GM12878 (cell line): ENCODE results near the gene ADAMTS17. TPM values are rescaled to one million over a fixed set of nuclear protein-coding genes. Genes with fewer than 3 reads are reported as not detected.

ENCODE experiments used
- ATAC-seq: fragments of 200-7000 bp; cut with Tn5 transposase; 3 replicates; pipeline ENCODE4 v1.9.1; 2020; ENCODE audit warnings: mild to moderate bottlenecking, moderate library complexity
- BruUV-seq: library from RNA; stranded (reverse); fragments of 400-500 nt; replicated peaks from 2 replicates; lab custom pipeline; 2021; lab: Mats Ljungman, UMichigan
- CTCF ChIA-PET: fragments of 300-600 bp; sonication (Branson Sonifier 250); formaldehyde crosslinking; extraction: SDS; loops from one replicate; lab custom pipeline; 2021; ENCODE audit warnings: inconsistent platforms; lab: Yijun Ruan, JAX
- POLR2A ChIA-PET: fragments of 350-600 bp; formaldehyde crosslinking; extraction: SDS; loops from one replicate; lab custom pipeline; 2021; ENCODE audit warnings: inconsistent platforms; lab: Charles Lee
- RAD21 ChIA-PET: fragments of 300-600 bp; sonication (Branson Sonifier 250); formaldehyde crosslinking; loops from one replicate; lab custom pipeline; 2023; ENCODE audit warnings: antibody characterized with exemption; ENCODE audit not compliant: unreplicated experiment; lab: Charles Lee
- SMC1A ChIA-PET: fragments of 300-600 bp; sonication (Branson Sonifier 250); formaldehyde crosslinking; loops from one replicate; lab custom pipeline; 2023; ENCODE audit not compliant: unreplicated experiment, uncharacterized antibody; lab: Charles Lee
- DNase-seq: peaks from one replicate; pipeline ENCODE4 v3.0.0-alpha.2; 2011; ENCODE audit warnings: low read depth, low spot score
- FAIRE-seq: peaks from 3 replicates; lab custom pipeline; 2011; peaks lifted over from hg19 to GRCh38; lab: Jason Lieb, UNC
- H2AFZ ChIP-seq: 2 replicates; pipeline ENCODE4 v1.6.0; 2011; ENCODE audit warnings: low read depth, low read length, control low read depth; ENCODE audit not compliant: control insufficient read depth
- H3K27ac ChIP-seq: 2 replicates; pipeline ENCODE4 v1.5.1; 2011; ENCODE audit warnings: control low read depth; ENCODE audit not compliant: control insufficient read depth, insufficient read depth
- H3K27me3 ChIP-seq, 2 experiments: replicated peaks in 1 of 2; 2 replicates each; pipeline versions ENCODE4 v1.6.0 to v1.6.1; 2011; ENCODE audit warnings: low read length in 1 of 2; ENCODE audit not compliant: control insufficient read depth in 2 of 2, insufficient read depth in 2 of 2
- H3K36me3 ChIP-seq, 2 experiments: 2 replicates each; pipeline ENCODE4 v1.5.1; 2011; ENCODE audit warnings: low read length in 1 of 2; ENCODE audit not compliant: control insufficient read depth in 2 of 2, insufficient read depth in 2 of 2
- H3K4me1 ChIP-seq: 2 replicates; pipeline ENCODE4 v1.6.1; 2011; ENCODE audit warnings: mild to moderate bottlenecking, low read length, moderate library complexity, mixed read lengths; ENCODE audit not compliant: control insufficient read depth, insufficient read depth
- H3K4me2 ChIP-seq: 2 replicates; pipeline ENCODE4 v1.6.0; 2011; ENCODE audit warnings: control low read depth; ENCODE audit not compliant: control insufficient read depth, insufficient read depth
- H3K4me3 ChIP-seq: fragments of 200-600 bp; sonication (generic); 2 replicates; pipeline ENCODE4 v1.5.1; 2016
- H3K79me2 ChIP-seq: 2 replicates; pipeline ENCODE4 v1.6.0; 2011; ENCODE audit warnings: low read length; ENCODE audit not compliant: control insufficient read depth, insufficient read depth
- H3K9ac ChIP-seq: 2 replicates; pipeline ENCODE4 v1.8.0; 2011; ENCODE audit warnings: low read length, control low read depth, mixed read lengths; ENCODE audit not compliant: control insufficient read depth, insufficient read depth
- H3K9me3 ChIP-seq: replicated peaks from 3 replicates; pipeline ENCODE4 v1.5.1; 2011; ENCODE audit warnings: mild to moderate bottlenecking, low read length; ENCODE audit not compliant: control insufficient read depth, insufficient read depth
- H4K20me1 ChIP-seq: 2 replicates; pipeline ENCODE4 v1.6.0; 2011; ENCODE audit not compliant: control insufficient read depth, insufficient read depth
- ASH2L ChIP-seq: fragments of 300-600, 200-600 bp; sonication (generic); IDR thresholded peaks from 2 replicates; pipeline ENCODE4 v1.6.1; 2017; ENCODE audit warnings: low read depth, mild to moderate bottlenecking, borderline replicate concordance
- ATF2 ChIP-seq: IDR thresholded peaks from 2 replicates; pipeline ENCODE4 v1.6.1; 2012; ENCODE audit warnings: low read length, inconsistent platforms
- CREM ChIP-seq: IDR thresholded peaks from 2 replicates; pipeline ENCODE4 v1.6.1; 2014; ENCODE audit warnings: antibody characterized with exemption, low read depth
- DPF2 ChIP-seq: fragments of 450-650 bp; IDR thresholded peaks from 2 replicates; pipeline ENCODE4 v1.6.1; 2017; ENCODE audit warnings: mild to moderate bottlenecking
- ELK1 ChIP-seq: IDR thresholded peaks from 2 replicates; pipeline ENCODE4 v1.6.1; 2012; ENCODE audit warnings: low read depth, low read length, improper control_type of control experiment
- ETV6 ChIP-seq, 2 experiments: fragments of 450-650 bp in 1 of 2; IDR thresholded peaks in 1 of 2; conservative IDR thresholded peaks in 1 of 2; 2 replicates each; pipeline ENCODE4 v1.6.1; 2014; ENCODE audit warnings: antibody characterized with exemption in 1 of 2, borderline replicate concordance in 1 of 2, low read depth in 1 of 2, mild to moderate bottlenecking in 1 of 2, moderate library complexity in 1 of 2
- JUNB ChIP-seq: IDR thresholded peaks from 2 replicates; pipeline ENCODE4 v1.6.1; 2016; ENCODE audit warnings: antibody characterized with exemption, mild to moderate bottlenecking
- LARP7 ChIP-seq: fragments of 450-650 bp; IDR thresholded peaks from 2 replicates; pipeline ENCODE4 v1.6.1; 2017; ENCODE audit warnings: mild to moderate bottlenecking
- NFIC ChIP-seq: IDR thresholded peaks from 2 replicates; pipeline ENCODE4 v1.6.1; 2012; ENCODE audit warnings: low read depth, mild to moderate bottlenecking, inconsistent platforms, low read length, moderate library complexity
- SMAD5 ChIP-seq: IDR thresholded peaks from 2 replicates; pipeline ENCODE4 v1.6.1; 2016; ENCODE audit warnings: antibody characterized with exemption, low read depth
- TCF3 ChIP-seq: IDR thresholded peaks from 2 replicates; pipeline ENCODE4 v1.6.1; 2012; ENCODE audit warnings: low read depth, mild to moderate bottlenecking, low read length, borderline replicate concordance; ENCODE audit not compliant: insufficient read depth
- WRNIP1 ChIP-seq: IDR thresholded peaks from 2 replicates; pipeline ENCODE4 v1.6.1; 2011; ENCODE audit warnings: low read depth, low read length, improper control_type of control experiment, borderline replicate concordance
- ZSCAN29 ChIP-seq: fragments of 450-650 bp; IDR thresholded peaks from 2 replicates; pipeline ENCODE4 v1.6.1; 2017; ENCODE audit warnings: mild to moderate bottlenecking, moderate library complexity
- WGBS: methylation state at CpG from one replicate; pipeline ENCODE4 v1.1.6; 2016; ENCODE audit warnings: low lambda C conversion rate; ENCODE audit not compliant: insufficient replicate concordance, insufficient coverage; ENCODE audit errors: missing lambda C conversion rate; 5-methylcytosine and 5-hydroxymethylcytosine counted together
- in situ Hi-C: fragments of 300-500 bp; cut with MboI; formaldehyde crosslinking; loops from 9 replicates; pipeline ENCODE4 v1.14.3; 2018; ENCODE audit warnings: mixed read lengths
- intact Hi-C: fragments of 100-400 bp; cut with micrococcal nuclease; formaldehyde crosslinking; loops from one replicate; pipeline ENCODE4 v1.14.2; 2022; ENCODE audit not compliant: unreplicated experiment
- polyA plus RNA-seq, 11 experiments: library from polyadenylated mRNA; depleted of rRNA in 4 of 11; unstranded in 6 of 11; stranded (reverse) in 5 of 11; fragments of >200 nt; fragmentation: Nextera tagmentation in 4 of 11; fragmentation: Illumina TruSeq in 1 of 11; extraction: Ambion mirVana in 4 of 11; extraction: Trizol in 1 of 11; gene quantifications; 1 replicate in 1 of 11; 2 replicates in 10 of 11; pipeline versions ENCODE4 v1.2.1 to v1.2.3, GENCODE V29; 2011 to 2016; ENCODE audit warnings: inconsistent platforms in 2 of 11, missing spikeins in 2 of 11, low read depth in 1 of 11
- total RNA-seq, 4 experiments: library from RNA; depleted of rRNA in 3 of 4; stranded (reverse); fragments of >200 nt in 3 of 4; fragmentation: Illumina TruSeq in 1 of 4; extraction: Trizol in 1 of 4; gene quantifications; 2 replicates each; pipeline versions ENCODE4 v1.2.1 to v1.2.3, GENCODE V29; 2013 to 2021
- TF ChIP-seq, protein P1 (sequence below): fragments of 450-650 bp; IDR thresholded peaks from 2 replicates; pipeline ENCODE4 v1.6.1; 2018; ENCODE audit warnings: mild to moderate bottlenecking, low read depth, moderate library complexity; ENCODE audit not compliant: partially characterized antibody
- TF ChIP-seq, protein P2 (sequence below): IDR thresholded peaks from 2 replicates; pipeline ENCODE4 v1.6.1; 2011; ENCODE audit warnings: low read depth, low read length, improper control_type of control experiment, borderline replicate concordance

The ADAMTS17 gene
- total and polyA plus RNA-seq, 10 of the 15 experiments (the other 5 are each of a cell fraction or from before 2014, with no cell fraction given), result 0.04 to 0.50 (median 0.10) TPM; not detected in 4

DNA sequence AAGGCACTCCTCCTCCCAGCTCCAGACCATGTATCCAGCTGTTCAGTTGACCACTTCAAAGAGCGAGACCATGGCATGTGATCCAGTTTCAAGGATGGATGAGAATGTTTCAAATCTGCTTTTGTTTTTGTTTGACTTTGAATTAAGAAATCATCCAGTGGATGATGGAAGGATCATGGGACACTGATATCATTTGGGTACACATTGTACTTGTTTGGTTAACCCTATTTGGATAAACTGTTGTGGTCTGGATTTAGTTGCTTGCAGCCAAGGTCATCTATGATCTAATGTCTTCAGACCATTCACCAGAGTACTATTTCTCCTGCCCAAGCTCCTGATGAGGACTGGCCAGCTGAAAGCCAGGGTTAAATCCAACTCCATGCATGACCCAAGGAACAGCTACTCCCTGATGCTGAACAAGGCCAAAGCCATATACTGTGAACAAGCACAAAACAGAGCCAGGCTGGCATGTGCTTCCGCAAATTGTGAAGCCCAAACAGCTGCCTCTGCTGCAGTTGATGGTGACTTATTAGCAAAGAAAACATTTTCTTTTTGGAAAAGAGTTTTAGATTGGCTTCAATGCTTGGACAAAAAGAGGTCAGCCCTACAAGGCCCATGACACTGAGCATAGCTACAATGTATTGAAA is 5.2 kb upstream of the ADAMTS17 start (continued):
- TF ChIP-seq, protein P1, sequence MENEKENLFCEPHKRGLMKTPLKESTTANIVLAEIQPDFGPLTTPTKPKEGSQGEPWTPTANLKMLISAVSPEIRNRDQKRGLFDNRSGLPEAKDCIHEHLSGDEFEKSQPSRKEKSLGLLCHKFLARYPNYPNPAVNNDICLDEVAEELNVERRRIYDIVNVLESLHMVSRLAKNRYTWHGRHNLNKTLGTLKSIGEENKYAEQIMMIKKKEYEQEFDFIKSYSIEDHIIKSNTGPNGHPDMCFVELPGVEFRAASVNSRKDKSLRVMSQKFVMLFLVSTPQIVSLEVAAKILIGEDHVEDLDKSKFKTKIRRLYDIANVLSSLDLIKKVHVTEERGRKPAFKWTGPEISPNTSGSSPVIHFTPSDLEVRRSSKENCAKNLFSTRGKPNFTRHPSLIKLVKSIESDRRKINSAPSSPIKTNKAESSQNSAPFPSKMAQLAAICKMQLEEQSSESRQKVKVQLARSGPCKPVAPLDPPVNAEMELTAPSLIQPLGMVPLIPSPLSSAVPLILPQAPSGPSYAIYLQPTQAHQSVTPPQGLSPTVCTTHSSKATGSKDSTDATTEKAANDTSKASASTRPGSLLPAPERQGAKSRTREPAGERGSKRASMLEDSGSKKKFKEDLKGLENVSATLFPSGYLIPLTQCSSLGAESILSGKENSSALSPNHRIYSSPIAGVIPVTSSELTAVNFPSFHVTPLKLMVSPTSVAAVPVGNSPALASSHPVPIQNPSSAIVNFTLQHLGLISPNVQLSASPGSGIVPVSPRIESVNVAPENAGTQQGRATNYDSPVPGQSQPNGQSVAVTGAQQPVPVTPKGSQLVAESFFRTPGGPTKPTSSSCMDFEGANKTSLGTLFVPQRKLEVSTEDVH, result no peak
- TF ChIP-seq NFIC (no peak), ASH2L (no peak), LARP7 (no peak)

DNA sequence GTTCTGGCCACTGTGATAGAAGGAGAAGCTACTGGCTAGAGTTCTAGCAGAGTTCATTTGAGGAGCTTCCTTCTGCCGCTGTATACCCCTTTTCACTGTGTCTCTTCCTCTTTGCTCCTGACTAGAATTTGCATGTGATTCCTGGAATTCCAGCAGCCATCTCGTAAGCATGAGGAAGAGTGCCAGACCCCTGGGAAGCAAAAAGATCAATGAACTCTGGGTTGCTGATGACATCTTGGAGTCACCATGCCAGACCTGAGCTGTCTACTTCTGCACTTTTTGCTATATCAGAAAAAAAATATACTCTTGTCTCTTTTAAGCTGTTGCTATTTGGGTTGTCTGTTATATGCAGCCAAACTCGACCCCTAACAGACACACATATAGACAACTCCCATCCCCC is 3.7 kb upstream of the ADAMTS17 start:
- DNase-seq (no peak), FAIRE-seq (no peak), ATAC-seq (no peak)
- Histone ChIP-seq H3K27ac (no peak overlapping the region), H3K4me2 (no peak overlapping the region), H3K27me3 (peaks cover 0 to 3% of the 10 kb centered on the region in 2 experiments; a peak in 1 of 4 replicates), H3K9me3 (no peaks in the 10 kb centered on the region; the same call in 2 of the 3 replicates), H3K79me2 (no peaks in the 10 kb centered on the region), H3K4me3 (no peak overlapping the region), H3K36me3 (no peaks in the 10 kb centered on the region), H3K9ac (no peak overlapping the region), H3K4me1 (no peaks in the 10 kb centered on the region), H2AFZ (no peak overlapping the region), H4K20me1 (0 out of 2 replicates have a peak, but pooled peaks cover 2% of the 10 kb centered on the region)
- ChIA-PET SMC1A (no interaction called here), POLR2A (no interaction called here), RAD21 (no interaction called here), CTCF (interaction anchor here (0.6 kb wide), 1 partner anchor 11 kb away, joined by 3 read pairs; no protein-coding TSS in a partner anchor)
- 15% methylated on average over 3 of the region's 3 CpGs for WGBS
- no TSS peak for BruUV-seq
- intact Hi-C loops (no loop called here), in situ Hi-C loops (loop anchor here (5.0 kb wide), 1 partner anchor 217 kb away; no protein-coding TSS in a partner anchor)
- no peak for TF ChIP-seq SMAD5
- TF ChIP-seq, protein P2, sequence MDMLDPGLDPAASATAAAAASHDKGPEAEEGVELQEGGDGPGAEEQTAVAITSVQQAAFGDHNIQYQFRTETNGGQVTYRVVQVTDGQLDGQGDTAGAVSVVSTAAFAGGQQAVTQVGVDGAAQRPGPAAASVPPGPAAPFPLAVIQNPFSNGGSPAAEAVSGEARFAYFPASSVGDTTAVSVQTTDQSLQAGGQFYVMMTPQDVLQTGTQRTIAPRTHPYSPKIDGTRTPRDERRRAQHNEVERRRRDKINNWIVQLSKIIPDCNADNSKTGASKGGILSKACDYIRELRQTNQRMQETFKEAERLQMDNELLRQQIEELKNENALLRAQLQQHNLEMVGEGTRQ, result no peak
- no peak for TF ChIP-seq ZSCAN29
- TF ChIP-seq JUNB, result no peak
- no peak for TF ChIP-seq LARP7
- no peak for TF ChIP-seq ETV6 (conservative IDR thresholded peaks at IDR 0.05 in 1 of 2, IDR thresholded peaks at IDR 0.05 in 1 of 2; ENCODE audit: borderline replicate concordance in 1 of 2, low read depth in 1 of 2)
- no peak for TF ChIP-seq DPF2
- no peak for TF ChIP-seq TCF3
- no peak for TF ChIP-seq WRNIP1
- TF ChIP-seq ATF2, result no peak
- no peak for TF ChIP-seq CREM
- no peak for TF ChIP-seq ELK1
